H1 (cell line): Measurements from ENCODE around the gene ERVV-1.

Source experiments
- ASH2L ChIP-seq: fragments of 200-600, 300-600 bp; sonication (generic); IDR thresholded peaks from one replicate; pipeline ENCODE4 v1.7.1; 2017; ENCODE audit warnings: low read length
- BACH1 ChIP-seq: IDR thresholded peaks from 2 replicates; pipeline ENCODE4 v1.6.1; 2012; ENCODE audit warnings: low read length, improper control_type of control experiment
- CBX5 ChIP-seq: fragments of 300-800, 300-1000 bp; sonication (generic); IDR thresholded peaks from 2 replicates; pipeline ENCODE4 v1.7.1; 2016; ENCODE audit warnings: antibody characterized with exemption, low read length, low read depth
- CTCF ChIP-seq, 3 experiments: IDR thresholded peaks; 1 replicate in 2 of 3; 2 replicates in 1 of 3; pipeline versions ENCODE4 v1.5.1 to v1.6.1; 2011; ENCODE audit warnings: low read length in 3 of 3, mild to moderate bottlenecking in 3 of 3, inconsistent platforms in 2 of 3, low read depth in 1 of 3, moderate library complexity in 1 of 3; ENCODE audit not compliant: insufficient read depth in 1 of 3; ENCODE audit errors: control extremely low read depth in 1 of 3
- EZH2 ChIP-seq: fragments of 200-600 bp; sonication (generic); IDR thresholded peaks from 2 replicates; pipeline ENCODE4 v1.7.1; 2012; ENCODE audit warnings: low read depth, mild to moderate bottlenecking, moderate library complexity, low read length, inconsistent platforms; ENCODE audit not compliant: severe bottlenecking
- GABPA ChIP-seq: IDR thresholded peaks from 2 replicates; pipeline ENCODE4 v1.6.1; 2011; ENCODE audit warnings: mild to moderate bottlenecking, low read length, moderate library complexity, borderline replicate concordance; ENCODE audit not compliant: insufficient read depth
- HDAC2 ChIP-seq, 2 experiments: fragments of 300-600 bp in 1 of 2; sonication (generic) in 1 of 2; IDR thresholded peaks; 2 replicates each; pipeline ENCODE4 v1.6.1; 2011 to 2012; ENCODE audit warnings: low read depth in 2 of 2, low read length in 2 of 2, mild to moderate bottlenecking in 2 of 2, moderate library complexity in 2 of 2, borderline replicate concordance in 1 of 2, inconsistent platforms in 1 of 2
- JUN ChIP-seq: IDR thresholded peaks from 2 replicates; pipeline ENCODE4 v1.6.1; 2011; ENCODE audit warnings: low read depth, mild to moderate bottlenecking, improper control_type of control experiment, low read length
- NANOG ChIP-seq: IDR thresholded peaks from 2 replicates; pipeline ENCODE4 v1.6.1; 2011; ENCODE audit warnings: low read length, low read depth, mild to moderate bottlenecking, inconsistent platforms; ENCODE audit not compliant: insufficient read depth, poor library complexity, severe bottlenecking
- POLR2A ChIP-seq, 2 experiments: IDR thresholded peaks; 1 replicate in 1 of 2; 2 replicates in 1 of 2; pipeline ENCODE4 v1.6.1; 2011; ENCODE audit warnings: low read depth in 2 of 2, low read length in 2 of 2, mild to moderate bottlenecking in 2 of 2; ENCODE audit errors: control extremely low read depth in 1 of 2
- RFX5 ChIP-seq: IDR thresholded peaks from 2 replicates; pipeline ENCODE4 v1.6.1; 2011; ENCODE audit warnings: low read depth, low read length, improper control_type of control experiment, borderline replicate concordance
- ZNF274 ChIP-seq: IDR thresholded peaks from 2 replicates; pipeline ENCODE4 v1.7.0; 2012; ENCODE audit warnings: low read length, borderline replicate concordance; ENCODE audit errors: extremely low read depth

DNA sequence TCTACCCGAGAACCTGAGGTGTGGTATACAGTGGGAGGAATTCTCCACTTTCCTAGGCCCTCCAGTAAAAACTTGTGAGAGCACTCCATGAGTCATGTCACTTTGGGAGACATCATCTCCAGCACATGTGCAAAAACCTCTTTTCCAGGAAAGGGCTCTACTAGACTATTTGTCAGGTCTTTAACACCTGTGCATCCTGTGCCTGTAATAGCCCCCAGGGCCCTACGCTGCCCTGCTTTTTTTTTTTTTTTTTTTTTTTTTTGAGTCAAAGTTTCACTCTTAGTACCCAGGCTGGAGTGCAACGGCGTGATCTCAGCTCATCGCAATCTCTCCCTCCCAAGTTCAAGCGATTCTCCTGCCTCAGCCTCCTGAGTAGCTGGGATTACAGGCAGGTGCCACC lies 1.7 kb upstream of the ERVV-1 start:
- TF ChIP-seq NANOG (no peak), CTCF (IDR thresholded peaks at IDR 0.05; ENCODE audit: control extremely low read depth in 1 of 3, insufficient read depth in 1 of 3, low read depth in 1 of 3, low read length in 3 of 3) (no peak), JUN (no peak), GABPA (no peak), EZH2 (no peak), BACH1 (no peak), CBX5 (no peak), RFX5 (no peak), ASH2L (no peak), POLR2A (IDR thresholded peaks at IDR 0.05; ENCODE audit: control extremely low read depth in 1 of 2, low read depth in 2 of 2, low read length in 2 of 2) (no peak), ZNF274 (no peak), HDAC2 (IDR thresholded peaks at IDR 0.05; ENCODE audit: borderline replicate concordance in 1 of 2, low read depth in 2 of 2, low read length in 2 of 2) (no peak)
